Activated B cell treated with CpG ODN at 0.5 μM for 24 hours (primary cell): ENCODE data around the gene C21orf58. TPM values are rescaled to one million over a fixed set of nuclear protein-coding genes. Genes with fewer than 3 reads are reported as not detected.

ENCODE experiments used
- ATAC-seq: fragments of 200-7000 bp; cut with Tn5 transposase; one replicate; pipeline ENCODE4 v1.10.0; 2021; ENCODE audit warnings: low read depth, mild to moderate bottlenecking, moderate library complexity
- CTCF ChIA-PET: fragments of 350-600 bp; sonication (Branson Sonifier 250); formaldehyde crosslinking; loops from one replicate; lab custom pipeline; 2021; ENCODE audit warnings: antibody characterized with exemption; lab: Charles Lee
- POLR2A ChIA-PET: fragments of 350-600 bp; sonication (Branson Sonifier 250); formaldehyde crosslinking; loops from one replicate; lab custom pipeline; 2021; ENCODE audit warnings: antibody characterized with exemption; lab: Charles Lee
- DNase-seq: peaks from one replicate; pipeline ENCODE4 v3.0.0; 2022
- H3K27ac Mint-ChIP-seq: one replicate; pipeline ENCODE4 v1.8.0; 2020; ENCODE audit warnings: mixed read lengths
- H3K27me3 Mint-ChIP-seq: one replicate; pipeline ENCODE4 v1.8.0; 2021; ENCODE audit warnings: mixed read lengths
- H3K36me3 Mint-ChIP-seq: one replicate; pipeline ENCODE4 v1.8.0; 2021; ENCODE audit warnings: low read depth, mixed read lengths
- H3K4me1 Mint-ChIP-seq: one replicate; pipeline ENCODE4 v1.8.0; 2021; ENCODE audit warnings: mixed read lengths
- H3K4me3 Mint-ChIP-seq: one replicate; pipeline ENCODE4 v1.8.0; 2020; ENCODE audit warnings: mild to moderate bottlenecking, mixed read lengths
- H3K9me3 Mint-ChIP-seq: one replicate; pipeline ENCODE4 v1.8.0; 2020; ENCODE audit warnings: mixed read lengths
- intact Hi-C: fragments of 100-400 bp; cut with micrococcal nuclease; formaldehyde crosslinking; loops from one replicate; pipeline ENCODE4 v1.15.1; 2024
- total RNA-seq: library from RNA; stranded (reverse); gene quantifications from 2 replicates; pipeline ENCODE4 v1.2.3, GENCODE V29; 2022
- TF ChIP-seq, protein P1 (sequence below): fragments of 200-600 bp; IDR thresholded peaks from one replicate; pipeline ENCODE4 v1.8.0; 2022; ENCODE audit warnings: antibody characterized with exemption, mild to moderate bottlenecking

C21orf58 gene
- total RNA-seq, 1 donor from 2014 or later: 4.7 TPM

- intact Hi-C loops: no loop called here
- TF ChIP-seq, protein P1, sequence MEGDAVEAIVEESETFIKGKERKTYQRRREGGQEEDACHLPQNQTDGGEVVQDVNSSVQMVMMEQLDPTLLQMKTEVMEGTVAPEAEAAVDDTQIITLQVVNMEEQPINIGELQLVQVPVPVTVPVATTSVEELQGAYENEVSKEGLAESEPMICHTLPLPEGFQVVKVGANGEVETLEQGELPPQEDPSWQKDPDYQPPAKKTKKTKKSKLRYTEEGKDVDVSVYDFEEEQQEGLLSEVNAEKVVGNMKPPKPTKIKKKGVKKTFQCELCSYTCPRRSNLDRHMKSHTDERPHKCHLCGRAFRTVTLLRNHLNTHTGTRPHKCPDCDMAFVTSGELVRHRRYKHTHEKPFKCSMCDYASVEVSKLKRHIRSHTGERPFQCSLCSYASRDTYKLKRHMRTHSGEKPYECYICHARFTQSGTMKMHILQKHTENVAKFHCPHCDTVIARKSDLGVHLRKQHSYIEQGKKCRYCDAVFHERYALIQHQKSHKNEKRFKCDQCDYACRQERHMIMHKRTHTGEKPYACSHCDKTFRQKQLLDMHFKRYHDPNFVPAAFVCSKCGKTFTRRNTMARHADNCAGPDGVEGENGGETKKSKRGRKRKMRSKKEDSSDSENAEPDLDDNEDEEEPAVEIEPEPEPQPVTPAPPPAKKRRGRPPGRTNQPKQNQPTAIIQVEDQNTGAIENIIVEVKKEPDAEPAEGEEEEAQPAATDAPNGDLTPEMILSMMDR: no peak
- ATAC-seq (peak; percentile 28), DNase-seq (no peak)
- ChIA-PET CTCF (no interaction called here), POLR2A (no interaction called here)
- Mint-ChIP-seq H3K36me3 (peaks cover 78% of the 10 kb centered on the region), H3K4me1 (peaks cover 2% of the 10 kb centered on the region), H3K9me3 (no peaks in the 10 kb centered on the region), H3K27ac (peak overlapping the region; percentile 46), H3K4me3 (peak overlapping the region; percentile 26), H3K27me3 (no peaks in the 10 kb centered on the region)
Observed at GRCh38 chr21:46356494-46357334, 33.0 kb upstream of the C21orf58 start.

DNA sequence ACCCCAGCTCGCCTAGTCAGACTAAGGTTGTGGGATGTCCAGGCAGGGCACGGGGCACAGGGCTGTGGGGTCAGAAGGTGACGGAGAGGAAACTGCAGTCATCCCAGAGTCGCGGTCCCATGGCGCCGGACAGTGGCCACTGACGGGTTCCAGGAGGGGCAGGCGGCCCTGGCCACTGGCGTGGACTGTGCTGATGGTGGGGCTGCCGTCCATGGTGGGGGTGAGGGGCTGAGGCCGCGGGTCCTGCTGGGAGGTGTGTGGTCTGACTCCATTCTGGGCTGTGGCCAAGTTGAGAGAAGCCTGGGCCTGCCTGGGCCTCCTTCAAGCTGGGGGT lies 32.3 kb upstream of the C21orf58 start:
- ATAC-seq (no peak), DNase-seq (no peak)
- TF ChIP-seq, protein P1: no peak
- ChIA-PET POLR2A (no interaction called here), CTCF (no interaction called here)
- no peak overlapping the region for H3K27ac Mint-ChIP-seq
- H3K9me3 Mint-ChIP-seq: no peaks in the 10 kb centered on the region
- H3K4me1 Mint-ChIP-seq: peaks cover 2% of the 10 kb centered on the region
- intact Hi-C loops: no loop called here
- peaks cover 80% of the 10 kb centered on the region for H3K36me3 Mint-ChIP-seq
- no peak overlapping the region for H3K4me3 Mint-ChIP-seq
- no peaks in the 10 kb centered on the region for H3K27me3 Mint-ChIP-seq

DNA sequence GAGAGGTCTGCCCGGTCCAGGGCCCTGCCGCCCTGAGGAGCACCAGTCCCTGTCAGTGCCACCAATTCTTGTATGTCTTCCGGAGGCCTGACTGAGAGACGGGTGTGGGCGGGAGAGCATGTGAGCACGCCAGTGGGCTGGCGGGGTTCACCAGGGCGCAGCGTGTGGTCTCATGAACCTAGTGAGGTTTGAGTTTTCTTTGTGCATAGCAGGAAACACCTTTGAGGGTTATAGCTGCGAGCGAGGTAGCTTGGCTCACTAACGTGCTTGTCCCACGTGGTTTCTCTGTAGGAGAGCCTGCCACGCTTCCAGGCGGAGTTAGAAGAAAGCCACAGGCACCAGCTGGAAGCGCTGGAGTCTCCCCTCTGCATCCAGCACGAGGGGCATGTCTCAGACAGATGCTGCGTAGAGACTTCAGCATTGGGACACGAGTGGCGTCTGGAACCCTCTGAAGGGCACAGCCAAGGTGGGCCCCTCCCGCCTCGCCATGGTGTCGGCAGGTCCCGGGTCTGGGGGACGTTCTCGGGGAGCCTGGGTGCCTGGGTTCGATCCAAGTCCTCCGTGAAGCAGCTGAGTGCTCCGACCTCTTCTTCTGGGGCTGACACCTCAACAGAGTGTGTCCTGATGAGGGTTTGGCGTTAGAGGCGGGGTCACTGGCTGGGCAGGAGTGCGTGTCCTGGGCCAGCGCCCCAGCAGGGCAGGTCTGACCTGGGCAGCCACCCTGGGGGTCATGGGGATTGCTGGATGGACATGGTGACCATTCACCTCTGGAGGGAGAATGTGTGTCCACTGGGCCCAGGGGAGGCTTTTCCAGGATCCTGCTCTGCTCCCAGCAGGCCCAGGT lies 31.7 kb upstream of the C21orf58 start:
- H3K9me3 Mint-ChIP-seq: no peaks in the 10 kb centered on the region
- peaks cover 2% of the 10 kb centered on the region for H3K4me1 Mint-ChIP-seq
- ChIA-PET CTCF (no interaction called here), POLR2A (no interaction called here)
- intact Hi-C loops: no loop called here
- no peak overlapping the region for H3K27ac Mint-ChIP-seq
- H3K36me3 Mint-ChIP-seq: peaks cover 81% of the 10 kb centered on the region
- TF ChIP-seq, protein P1: no peak
- H3K27me3 Mint-ChIP-seq: no peaks in the 10 kb centered on the region
- ATAC-seq (no peak), DNase-seq (no peak)
- H3K4me3 Mint-ChIP-seq: no peak overlapping the region

DNA sequence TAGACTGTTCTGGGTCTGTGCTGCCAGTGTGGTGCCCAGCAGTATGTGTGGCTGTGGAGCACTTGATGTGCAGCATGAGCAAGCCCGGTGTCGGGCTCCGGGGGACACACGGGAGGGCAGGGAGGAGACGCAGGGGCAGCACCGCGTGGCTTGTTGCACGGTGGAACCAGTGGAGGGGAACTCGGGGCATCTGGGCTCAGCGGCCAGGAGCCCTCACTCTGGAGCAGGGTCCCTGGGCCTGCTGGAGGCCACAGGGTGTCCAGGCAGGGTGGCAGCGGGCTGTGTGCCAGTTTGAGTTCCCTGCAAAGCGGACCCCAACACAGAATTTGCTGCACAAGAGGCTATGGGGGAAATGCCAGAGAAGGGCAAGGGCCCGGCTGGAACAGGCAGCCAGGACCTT lies 30.8 kb upstream of the C21orf58 start:
- peaks cover 87% of the 10 kb centered on the region for H3K36me3 Mint-ChIP-seq
- POLR2A ChIA-PET: no interaction called here
- no peak for ATAC-seq

DNA sequence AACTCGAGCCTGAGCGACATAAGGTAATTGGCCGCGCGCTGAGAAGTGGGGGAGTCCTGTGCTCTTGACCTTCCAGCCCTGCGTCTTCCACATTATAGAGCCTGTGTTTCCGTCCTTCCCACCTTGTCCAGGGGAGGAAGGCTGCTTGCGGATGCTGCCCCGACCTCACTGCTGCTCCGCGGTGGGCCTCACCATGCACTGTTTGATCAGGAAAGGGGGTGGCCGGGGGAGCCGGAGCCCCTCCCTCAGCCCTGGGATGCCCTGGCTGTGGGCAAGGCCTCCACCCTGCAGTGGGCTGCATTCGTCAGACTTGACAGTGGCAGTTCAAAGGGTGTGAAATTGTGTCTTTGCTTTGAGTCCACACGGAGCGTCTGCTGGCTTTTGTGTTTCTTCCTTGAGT lies 30.4 kb upstream of the C21orf58 start:
- intact Hi-C loops: no loop called here
- no peak overlapping the region for H3K27ac Mint-ChIP-seq
- ChIA-PET CTCF (no interaction called here), POLR2A (no interaction called here)
- DNase-seq (no peak), ATAC-seq (no peak)
- no peaks in the 10 kb centered on the region for H3K27me3 Mint-ChIP-seq
- H3K4me1 Mint-ChIP-seq: peaks cover 2% of the 10 kb centered on the region
- TF ChIP-seq, protein P1: no peak
- H3K9me3 Mint-ChIP-seq: no peaks in the 10 kb centered on the region
- peaks cover 89% of the 10 kb centered on the region for H3K36me3 Mint-ChIP-seq
- no peak overlapping the region for H3K4me3 Mint-ChIP-seq

More for the DNA sequence above, 30.8 kb upstream of the C21orf58 start:
- no peak for DNase-seq
- no peaks in the 10 kb centered on the region for H3K27me3 Mint-ChIP-seq
- peaks cover 2% of the 10 kb centered on the region for H3K4me1 Mint-ChIP-seq
- TF ChIP-seq, protein P1: no peak
- H3K27ac Mint-ChIP-seq: no peak overlapping the region
- no peaks in the 10 kb centered on the region for H3K9me3 Mint-ChIP-seq
- CTCF ChIA-PET: no interaction called here
- intact Hi-C loops: no loop called here
- H3K4me3 Mint-ChIP-seq: no peak overlapping the region
